NCI-H1930 (cell line): ENCODE results near the gene MRTFA.

ENCODE experiments used
- DNase-seq, 2 experiments: peaks; one replicate each; lab custom pipeline; 2025; lab: John Stamatoyannopoulos, UW

MRTFA gene

DNA sequence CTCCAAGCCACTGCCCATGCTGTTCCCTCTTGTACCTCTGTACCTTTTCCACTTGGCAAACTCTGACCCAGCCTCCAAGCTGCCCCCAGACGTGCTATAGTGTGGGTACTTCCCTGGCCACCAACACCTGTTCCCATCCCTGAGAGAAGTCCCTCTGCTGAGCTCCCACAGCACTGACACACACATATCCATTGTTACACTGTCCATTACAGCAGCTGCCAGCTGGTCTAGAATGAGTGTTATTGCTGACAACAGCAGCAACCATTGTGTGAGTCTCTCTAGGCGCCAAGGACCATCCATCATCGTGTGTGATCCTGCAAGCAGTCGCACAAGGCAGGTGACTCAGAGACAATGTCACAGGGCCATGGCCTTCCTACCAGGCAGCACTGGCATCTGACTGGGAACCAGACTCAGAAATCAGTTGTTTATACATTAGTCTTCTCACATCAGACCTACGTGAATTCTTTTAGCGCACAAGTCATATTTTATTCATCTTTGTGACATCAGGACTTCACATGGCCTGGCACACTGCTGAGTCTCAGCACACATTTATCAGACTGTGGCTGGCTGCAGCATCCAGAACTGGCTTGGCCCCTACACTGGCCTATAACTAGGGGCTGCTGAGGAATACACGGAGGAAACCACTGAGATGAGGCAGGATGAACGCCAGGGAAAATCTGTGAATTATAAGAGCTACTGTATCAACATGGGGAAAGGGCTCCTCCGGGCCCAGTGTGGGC, 209.8 kb downstream of the MRTFA start:
- DNase-seq, result peak in 1 of 2 experiments; percentile 16

DNA sequence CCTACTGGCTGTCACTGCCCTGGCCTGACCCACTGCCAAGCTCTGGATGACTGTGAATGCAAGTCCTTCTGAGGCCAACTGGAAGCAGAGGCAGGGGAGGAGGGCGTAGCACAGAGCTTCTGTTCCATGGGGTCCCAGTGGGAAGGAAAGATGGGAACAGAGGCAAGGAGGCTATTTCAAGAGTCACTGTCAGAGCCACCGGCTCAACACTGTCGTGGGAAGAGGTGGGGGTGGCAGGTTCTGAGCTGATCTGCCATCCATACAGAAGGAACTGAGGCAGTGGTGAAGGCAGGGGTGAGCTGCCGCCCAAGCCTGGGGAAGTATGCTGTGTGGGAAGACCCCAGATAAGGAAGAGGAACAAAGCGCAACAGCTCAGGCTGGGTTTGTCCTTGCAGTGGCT, 211.4 kb downstream of the MRTFA start:
- DNase-seq, result no peak

DNA sequence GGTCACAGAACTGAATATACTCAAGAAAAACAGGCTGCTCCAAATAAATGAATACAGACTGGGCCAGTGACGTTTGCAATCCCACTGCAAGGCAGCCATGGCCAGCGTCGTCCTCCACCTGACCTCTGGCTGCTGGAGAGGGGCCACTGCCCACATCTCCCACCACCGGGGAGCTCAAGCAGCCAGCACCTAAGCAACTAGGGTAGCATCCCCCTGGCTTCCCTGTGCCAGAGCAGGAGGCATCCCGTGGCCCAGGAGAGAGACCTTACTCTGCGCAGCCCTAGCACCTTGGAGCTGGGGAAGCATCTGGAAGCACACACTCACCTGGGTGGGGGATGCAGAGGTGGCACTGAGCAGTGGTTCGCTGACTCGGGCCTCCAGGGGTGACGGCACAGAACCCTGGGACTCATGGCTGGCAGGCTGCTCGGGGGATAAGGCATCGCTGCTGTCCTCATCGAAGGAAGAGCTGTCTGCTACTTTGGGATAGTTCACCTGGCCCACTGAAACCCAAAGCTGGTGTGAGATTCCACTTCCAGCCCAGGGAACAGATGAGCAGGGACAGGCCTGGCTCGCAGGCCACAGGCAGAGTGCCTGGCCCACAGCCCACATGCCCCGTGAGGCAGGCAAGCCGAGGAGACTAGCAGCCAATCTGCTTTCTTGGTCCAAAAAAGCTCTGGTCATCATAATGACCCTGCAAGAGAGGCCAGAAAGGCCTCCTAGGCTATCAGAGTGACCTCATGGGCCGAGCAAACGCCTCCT, 212.5 kb downstream of the MRTFA start:
- DNase-seq, result no peak

DNA sequence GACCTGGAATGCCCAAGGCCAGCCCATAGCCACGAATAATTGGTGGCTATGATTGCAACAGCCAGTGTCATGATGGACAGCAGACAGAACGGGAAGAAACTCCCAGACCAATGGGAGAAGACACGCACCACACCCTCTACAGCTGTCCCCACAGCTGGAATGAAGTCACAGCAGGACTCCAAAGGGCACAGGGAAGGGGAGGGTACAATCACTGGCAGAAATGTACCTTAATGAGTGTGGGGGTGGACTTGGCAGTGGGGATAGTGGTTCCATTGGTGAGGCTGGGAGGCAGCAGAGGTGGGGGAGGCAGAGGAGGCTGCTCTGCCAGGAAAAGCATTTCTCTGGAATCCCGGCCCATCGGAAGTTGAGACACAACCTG, 213.2 kb downstream of the MRTFA start:
- no peak for DNase-seq

DNA sequence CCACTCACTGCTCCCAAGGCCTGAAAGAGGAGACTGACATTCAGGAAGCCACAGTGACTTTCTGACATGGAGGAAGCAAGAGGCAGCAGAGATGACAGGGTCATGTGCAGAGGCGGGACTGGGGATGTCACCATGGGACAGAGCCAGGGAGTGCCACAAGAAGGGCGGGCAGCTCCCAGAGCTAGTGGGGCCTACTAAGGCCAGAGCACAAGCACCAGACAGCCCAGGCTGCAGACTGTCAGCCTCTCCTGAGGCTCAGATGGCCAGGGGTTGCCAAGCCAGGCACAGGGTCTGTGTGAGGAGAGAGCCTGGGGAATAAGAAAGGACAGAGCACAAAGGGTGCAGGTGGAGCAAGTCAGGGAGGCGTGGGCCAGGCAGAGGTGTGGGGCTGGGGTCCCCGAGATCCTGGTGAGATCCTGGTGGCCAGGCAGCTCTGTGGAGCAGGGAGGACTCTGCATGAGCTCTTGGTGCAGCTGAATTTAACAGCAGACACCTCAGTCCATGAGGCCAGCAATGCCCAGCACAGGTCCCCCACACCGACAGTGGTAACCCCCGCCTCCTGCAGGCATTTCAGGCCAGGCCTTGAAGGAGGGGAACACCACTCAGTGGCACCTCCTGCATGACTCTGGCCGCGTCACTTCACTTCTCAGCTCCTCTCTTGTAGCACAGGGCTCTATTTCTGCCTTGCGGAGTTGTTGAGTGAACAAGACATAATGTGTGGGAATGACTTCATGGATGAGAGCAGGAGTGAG, 213.8 kb downstream of the MRTFA start:
- no peak for DNase-seq

DNA sequence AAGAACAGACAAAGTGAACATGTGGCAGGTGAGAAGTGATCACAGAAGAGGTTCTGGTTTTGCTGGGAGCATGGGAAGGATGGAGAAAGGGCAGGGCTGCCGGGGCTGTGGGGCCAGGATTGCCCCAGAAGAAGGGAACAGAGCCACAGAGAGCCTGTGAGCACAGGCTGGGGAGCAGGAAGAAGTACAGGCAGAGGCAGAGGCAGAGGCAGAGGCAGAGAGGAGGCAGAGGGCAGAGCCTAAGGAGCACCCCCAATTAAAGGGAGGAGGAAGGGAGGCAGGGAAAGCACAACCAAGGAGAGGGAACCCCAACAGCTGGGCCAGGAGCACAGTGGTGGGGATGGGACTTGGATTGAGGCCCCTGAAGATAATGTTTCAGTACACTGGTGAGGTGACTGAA, 214.6 kb downstream of the MRTFA start:
- no peak for DNase-seq

DNA sequence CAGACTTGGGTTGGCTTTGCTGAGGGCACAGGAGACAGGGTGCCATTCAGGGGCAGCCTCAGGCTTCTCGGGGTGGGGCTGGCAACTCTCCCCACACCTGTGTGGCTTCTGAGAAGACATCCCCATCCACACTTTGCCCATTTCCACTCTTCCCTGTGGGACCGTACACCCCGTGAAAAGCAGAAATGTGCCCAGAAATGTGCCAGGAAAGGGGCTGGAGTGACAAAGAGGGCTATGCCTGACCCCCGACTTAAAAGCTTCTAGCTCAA, 215.5 kb downstream of the MRTFA start:
- no peak for DNase-seq

DNA sequence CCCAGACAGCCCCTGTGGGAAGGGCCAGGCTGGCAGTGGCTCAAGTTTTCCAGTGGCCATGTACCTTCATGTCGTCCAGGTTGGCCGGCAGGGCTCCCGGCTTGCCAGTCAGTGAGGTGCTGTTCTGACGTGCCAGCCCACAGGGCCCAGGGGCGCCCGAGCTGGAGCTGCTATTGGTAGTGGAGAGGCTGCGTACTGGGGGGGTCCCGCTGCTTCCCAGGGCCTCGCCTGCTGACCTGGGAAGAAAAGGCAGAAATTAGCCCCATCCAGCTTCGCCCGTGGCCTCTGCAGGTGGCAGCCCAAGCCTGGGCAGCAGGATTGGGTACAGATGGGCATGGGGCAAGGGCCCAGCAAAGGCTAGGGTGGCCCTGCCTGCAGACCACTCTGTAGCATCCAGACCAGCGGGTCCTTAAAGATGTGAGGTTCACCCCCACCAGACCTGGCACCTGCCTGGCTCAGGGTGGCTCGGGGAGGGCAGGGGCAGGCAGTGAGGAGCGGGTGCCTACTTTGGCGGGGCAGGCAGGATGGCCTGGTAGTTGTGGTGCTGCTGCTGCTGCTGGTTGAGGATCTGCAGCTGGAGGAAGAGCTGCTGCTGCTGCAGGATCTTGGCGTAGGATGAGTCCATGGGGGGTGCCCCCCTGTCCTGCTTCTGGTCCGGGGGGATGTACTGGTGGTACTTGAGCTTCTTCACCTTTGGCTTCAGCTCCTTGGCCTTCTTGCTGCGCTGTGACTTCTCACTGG, 216.0 kb downstream of the MRTFA start:
- DNase-seq, result no peak

DNA sequence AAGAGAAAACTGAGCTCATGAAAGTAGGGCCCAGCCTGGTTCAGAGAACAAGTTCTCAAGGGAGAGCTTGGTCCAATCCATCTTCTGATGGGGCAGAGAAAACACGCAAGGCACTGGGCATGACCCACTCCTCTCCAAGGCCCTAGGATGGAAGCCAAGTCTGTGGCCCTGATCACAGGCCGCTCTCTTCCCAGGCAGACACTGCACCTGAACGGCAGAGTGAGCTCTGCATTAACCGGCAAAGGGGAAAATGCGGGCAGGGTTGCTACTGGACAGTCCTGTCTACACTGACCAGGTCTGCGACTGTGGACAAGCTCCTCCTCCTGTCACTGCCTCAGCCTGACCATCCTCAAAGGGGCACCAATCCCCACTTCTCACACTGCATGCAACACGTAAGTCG, 216.8 kb downstream of the MRTFA start:
- no peak for DNase-seq

DNA sequence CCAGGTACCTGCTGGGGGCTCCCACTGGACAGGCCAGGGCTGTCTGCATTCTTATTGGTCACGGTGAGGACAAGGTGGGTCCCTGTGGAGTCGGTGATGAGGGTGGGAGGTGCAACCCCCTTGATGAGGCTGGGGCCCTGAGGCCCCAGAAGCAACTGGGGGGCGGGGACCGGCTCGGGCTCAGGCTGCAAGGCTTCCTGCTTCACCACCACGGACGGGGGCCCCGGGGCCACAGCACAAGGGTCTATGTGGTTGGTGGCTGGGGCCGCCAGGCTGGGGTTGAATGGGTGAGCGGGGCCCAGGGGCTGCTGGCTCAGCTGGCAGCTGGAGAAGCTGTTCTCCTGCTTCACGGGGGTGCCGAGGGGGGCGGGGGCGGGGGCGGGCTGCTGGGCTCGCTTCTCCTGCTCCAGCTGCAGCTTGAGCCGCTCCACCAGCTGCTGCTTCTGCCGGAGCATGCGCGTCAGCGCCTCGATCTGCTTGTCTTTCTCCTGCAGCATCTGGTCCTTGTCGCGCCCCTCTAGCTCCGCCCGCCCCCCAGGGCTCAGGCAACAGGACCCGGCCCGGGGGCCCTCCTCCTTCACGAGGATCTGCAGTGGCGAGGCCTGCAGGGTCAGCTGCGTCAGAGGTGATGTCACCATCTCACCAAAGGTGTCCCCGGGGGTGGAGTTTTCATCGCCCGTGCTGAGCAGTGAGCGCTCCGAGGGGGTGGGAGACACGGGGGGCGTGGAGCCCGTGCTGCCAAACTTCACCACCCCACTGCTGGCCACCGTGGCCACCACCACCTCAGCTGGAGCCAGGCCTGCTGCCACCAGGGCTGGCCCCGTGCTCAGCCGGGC, 217.9 kb downstream of the MRTFA start:
- DNase-seq, result no peak

DNA sequence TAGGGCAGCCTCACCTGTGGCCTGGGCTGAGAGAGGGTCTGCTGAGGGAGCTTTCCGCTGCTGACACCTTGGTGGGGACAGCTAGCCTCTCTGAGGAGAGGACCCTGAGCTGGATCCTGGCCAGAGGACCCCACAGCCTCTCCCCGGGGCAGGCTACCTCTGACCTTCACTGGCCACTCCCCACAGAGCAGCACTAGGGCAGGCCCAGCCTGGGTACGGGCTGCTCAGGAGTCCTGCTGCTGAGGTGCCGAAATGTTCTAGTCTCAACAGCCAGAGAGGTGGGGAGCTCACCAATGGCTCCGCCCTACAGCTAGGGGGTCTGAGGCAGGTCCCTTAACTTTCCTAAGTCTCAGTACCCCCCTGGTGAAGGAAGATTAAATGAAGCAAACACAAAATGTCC, 218.6 kb downstream of the MRTFA start:
- no peak for DNase-seq

DNA sequence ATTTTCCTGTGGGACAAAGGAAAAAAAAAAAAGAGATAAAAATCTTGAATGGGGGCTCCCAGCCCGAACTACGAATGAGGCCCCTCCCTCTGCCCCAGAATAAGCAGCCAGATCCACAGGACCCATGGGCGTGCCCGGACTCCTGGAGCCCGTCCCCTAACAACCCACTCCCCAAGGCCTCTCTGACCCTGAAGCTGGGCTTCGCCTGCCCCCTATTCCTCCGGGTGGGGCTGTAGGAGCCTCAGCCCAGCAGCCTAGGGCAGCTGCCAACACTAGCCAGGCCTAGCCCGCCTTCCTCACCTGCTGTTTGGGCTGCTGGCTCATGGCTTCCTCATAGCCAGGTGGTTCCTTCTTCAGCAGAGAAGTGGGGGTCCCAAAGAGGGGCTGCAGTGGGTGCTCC, 219.5 kb downstream of the MRTFA start:
- no peak for DNase-seq

DNA sequence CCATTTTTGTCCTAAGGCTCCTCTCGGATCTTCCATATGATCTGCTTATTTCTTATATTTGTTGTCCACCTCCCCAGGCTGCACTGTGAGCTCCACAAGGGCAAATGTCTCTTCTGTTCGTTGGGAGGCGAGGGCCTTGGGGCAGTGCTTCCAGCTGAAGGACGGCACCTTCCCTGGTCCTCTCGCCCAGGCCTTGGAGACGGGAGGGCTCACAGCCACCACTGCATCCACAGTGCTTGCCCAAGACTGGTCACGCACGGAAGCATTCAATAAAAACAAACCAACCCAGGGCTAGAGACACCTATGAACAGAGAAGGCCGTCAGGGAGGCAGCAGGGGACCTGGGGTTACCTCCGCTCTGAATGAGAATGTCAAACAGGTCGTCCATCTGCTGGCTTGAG, 219.9 kb downstream of the MRTFA start:
- DNase-seq, result no peak

DNA sequence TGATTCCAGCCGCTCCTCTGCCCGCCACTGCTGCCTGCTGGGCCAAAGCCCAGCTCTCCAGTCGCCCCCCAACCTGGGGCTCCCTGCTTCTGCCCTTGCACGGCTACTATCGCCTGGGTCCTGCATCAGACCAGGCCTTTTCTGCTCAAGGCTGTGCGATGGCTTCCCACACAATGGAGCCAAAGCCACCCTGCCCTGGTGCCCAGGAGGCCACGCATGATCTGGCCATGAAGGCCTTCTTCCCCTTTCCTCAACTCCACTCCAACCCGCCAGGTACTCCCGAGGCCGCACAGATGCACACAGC, 220.3 kb downstream of the MRTFA start:
- DNase-seq, result no peak

DNA sequence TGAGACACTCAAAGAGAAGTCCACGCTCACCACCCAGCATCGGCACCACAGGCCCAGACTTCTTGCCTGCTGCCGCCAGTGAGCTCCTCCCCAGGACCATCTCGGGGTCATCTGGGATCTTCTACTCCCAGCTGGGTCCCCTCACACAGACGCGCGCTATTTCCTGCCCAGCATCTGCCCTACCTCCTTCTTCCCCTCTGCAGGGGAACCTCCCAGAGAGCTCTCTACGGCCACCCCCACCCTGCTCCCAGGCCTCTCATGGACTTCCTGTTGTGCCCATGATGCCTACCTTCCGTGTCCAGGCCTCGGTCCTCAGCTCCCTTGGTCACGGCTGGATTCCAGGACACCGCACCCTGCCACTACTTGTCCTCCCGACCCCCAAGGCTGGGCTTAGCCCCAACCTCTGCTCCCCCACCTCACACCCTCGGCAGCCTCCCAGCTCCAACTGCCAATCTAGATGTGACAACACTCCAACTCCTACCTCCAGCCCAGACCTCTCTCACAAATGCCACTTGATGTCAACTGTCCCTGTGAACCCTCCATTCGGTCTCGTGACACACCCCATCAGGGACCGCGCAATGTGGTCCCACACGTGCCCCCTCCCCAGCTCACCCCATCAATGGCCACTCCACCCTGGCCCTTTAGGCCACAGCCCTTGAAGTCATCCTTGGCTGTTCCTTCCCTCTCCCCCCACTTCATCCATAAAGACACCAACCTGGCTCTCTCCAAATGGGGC, 220.8 kb downstream of the MRTFA start:
- DNase-seq, result no peak

DNA sequence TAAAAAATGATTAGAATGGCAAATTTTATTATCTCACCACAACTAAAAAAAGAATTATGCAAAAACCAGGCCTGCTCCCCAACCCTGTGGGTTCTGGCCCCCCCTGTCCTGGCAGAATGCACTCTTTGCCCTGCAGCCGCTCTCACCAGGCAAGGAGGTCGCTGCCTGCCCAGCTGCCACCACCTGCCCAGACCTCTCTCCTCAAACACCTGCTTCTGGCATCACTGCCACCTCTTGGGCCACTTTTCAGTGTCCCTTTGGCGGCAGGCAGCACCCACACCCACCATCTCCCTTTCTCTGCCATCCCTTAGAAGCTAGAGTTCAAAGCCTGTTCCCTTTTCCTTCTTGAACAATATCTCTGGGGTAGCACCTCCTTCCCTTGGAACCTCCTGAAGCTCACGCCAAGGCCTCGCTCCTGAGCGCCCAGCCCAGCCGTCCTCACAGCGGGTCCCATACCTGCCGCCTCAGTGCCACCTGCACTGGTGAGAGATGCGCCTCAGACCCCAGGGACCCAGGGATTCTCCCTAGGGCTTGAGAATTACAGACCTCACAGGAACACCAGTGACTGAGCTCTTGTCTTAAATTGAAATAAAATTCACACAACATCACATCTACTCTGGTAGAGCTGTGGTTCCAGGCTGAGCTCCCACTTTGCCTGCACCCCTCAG, 221.5 kb downstream of the MRTFA start:
- no peak for DNase-seq

DNA sequence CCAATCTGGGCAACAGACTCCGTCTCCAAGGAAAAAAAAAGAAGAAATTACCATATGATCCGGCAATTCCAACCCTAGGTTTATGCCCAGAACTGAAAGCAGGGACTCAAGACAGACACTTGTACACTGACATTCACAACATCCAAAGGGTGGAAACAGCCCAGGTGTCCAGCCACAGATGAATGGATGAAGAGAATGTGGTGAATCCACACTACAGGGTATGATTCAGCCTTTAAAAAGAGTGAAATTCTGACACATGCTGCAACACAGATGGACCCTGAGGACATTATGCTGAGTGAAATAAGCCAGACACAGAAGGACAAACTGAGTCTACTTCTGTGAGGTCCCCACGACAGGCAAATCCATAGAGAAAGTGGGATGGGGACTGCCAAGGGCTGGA, 222.2 kb downstream of the MRTFA start:
- no peak for DNase-seq

DNA sequence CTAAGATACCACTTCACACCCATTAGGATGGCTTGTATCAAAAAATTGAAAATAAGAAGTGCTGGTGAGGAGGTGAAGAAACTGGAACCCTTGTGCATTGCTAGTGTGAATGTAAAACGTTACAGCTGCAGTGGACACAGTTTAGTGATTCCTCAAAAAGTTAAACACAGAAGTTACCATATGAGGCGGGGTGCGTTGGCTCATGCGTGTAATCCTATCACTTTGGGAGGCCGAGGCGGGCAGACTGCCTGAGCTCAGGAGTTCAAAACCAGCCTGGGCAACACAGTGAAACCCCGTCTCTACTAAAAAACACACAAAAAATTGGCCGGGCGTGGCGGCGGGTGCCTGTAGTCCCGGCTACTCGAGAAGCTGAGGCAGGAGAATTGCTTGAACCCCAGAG, 222.6 kb downstream of the MRTFA start:
- no peak for DNase-seq

DNA sequence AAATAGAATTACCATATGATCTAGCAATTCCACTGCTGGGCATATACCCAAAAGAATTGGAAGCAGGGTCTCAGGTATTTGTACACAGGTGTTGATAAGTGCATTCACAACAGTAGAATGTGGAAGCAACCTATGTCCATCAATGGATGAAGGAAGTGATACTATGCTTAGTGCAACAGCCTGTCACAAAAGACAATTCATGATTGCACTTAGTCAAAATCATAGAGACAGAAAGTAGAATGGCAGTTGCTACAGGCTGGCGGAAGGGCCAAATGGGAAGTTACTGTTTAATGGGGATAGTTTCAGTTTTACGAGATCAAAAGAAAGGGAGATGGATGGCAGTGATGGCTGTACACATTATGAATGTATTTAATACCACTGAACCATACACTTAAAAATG, 224.1 kb downstream of the MRTFA start:
- DNase-seq, result no peak

DNA sequence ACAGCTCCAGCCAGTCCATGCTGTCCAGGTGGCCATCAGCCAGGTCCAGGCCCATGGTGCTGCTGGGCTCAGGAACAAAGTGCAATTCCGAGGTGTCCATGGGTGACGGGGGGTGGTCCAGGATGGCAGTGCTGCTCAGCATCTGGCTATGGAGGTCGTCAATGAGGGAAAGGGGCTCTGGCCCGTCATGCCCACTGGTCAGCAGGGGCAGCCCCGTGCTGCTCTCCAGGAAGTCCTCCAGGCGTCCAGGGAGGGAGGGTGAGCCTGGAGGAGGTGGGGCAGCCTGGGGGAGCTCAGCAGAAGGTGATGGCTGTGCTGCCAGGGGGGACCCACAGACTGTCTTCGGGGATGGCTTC, 225.0 kb downstream of the MRTFA start:
- no peak for DNase-seq
